ENCODE measurements around the gene FAM83C.
"Not testable (repeated sequence)": the region's sequence is repeated elsewhere in the genome, so short reads cannot be mapped to it uniquely, and the experiment has no call there.

GRCh38 chr20:35252598-35252997 is 39.6 kb downstream of the FAM83C start:
- TF ChIP-seq EZH2phosphoT487 (IDR thresholded peaks at IDR 0.05; ENCODE audit: low read depth); CTCF (IDR thresholded peaks at IDR 0.05; ENCODE audit: low read depth, low read length): not testable (repeated sequence)

Measured in OCI-LY3 (cell line).